Keratinocyte (primary cell): ENCODE data around the gene USP8.

Source experiments
- CTCF ChIP-seq, 3 experiments: IDR thresholded peaks in 1 of 3; conservative IDR thresholded peaks in 1 of 3; optimal IDR thresholded peaks in 1 of 3; 2 replicates in 2 of 3; 3 replicates in 1 of 3; pipeline versions ENCODE3 to v1.5.1; 2011; ENCODE audit warnings: low read length in 3 of 3, mild to moderate bottlenecking in 3 of 3, moderate library complexity in 2 of 3, control low read depth in 1 of 3, inconsistent platforms in 1 of 3; ENCODE audit not compliant: insufficient read depth in 2 of 3; ENCODE audit errors: extremely low read depth in 1 of 3
- EZH2 ChIP-seq: IDR thresholded peaks from one replicate; pipeline ENCODE4 v1.6.1; 2012; ENCODE audit warnings: inconsistent platforms, mild to moderate bottlenecking, low read length, moderate library complexity

DNA sequence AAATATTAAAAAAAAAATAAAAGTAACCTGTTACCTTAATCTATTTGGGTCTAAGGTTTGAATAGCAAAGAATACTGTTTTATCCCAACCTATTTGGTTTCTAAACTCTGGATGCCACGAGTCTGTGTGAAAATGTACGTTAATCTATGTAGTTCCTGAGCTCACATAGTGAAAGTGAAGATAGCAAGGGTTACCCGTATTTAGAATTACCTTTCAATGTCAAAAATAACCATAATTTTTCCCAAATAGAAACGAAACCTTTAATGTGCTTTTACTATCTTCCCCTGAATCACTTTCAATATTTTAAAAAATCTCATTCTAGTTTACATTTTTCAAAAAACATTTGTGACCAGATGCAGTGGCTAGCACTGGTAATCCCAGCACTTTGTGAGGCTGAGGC is 128.0 kb downstream of the USP8 start:
- TF ChIP-seq CTCF (optimal IDR thresholded peaks at IDR 0.05 in 1 of 3, IDR thresholded peaks at IDR 0.05 in 1 of 3, conservative IDR thresholded peaks at IDR 0.05 in 1 of 3; ENCODE audit: extremely low read depth in 1 of 3, insufficient read depth in 2 of 3, low read length in 3 of 3): no peak
- no peak for TF ChIP-seq EZH2
